GM19239 (cell line): ENCODE measurements around the gene MGRN1.

Source experiments
- DNase-seq: peaks from one replicate; pipeline ENCODE4 v3.0.0; 2011; ENCODE audit warnings: low spot score; ENCODE audit not compliant: insufficient read length
- FAIRE-seq: peaks from 2 replicates; lab custom pipeline; 2011; peaks lifted over from hg19 to GRCh38; lab: Jason Lieb, UNC

The MGRN1 gene

GRCh38 chr16:4667203-4667963 lies 42.8 kb downstream of the MGRN1 start:
- DNase-seq (no peak), FAIRE-seq (no peak)

DNA sequence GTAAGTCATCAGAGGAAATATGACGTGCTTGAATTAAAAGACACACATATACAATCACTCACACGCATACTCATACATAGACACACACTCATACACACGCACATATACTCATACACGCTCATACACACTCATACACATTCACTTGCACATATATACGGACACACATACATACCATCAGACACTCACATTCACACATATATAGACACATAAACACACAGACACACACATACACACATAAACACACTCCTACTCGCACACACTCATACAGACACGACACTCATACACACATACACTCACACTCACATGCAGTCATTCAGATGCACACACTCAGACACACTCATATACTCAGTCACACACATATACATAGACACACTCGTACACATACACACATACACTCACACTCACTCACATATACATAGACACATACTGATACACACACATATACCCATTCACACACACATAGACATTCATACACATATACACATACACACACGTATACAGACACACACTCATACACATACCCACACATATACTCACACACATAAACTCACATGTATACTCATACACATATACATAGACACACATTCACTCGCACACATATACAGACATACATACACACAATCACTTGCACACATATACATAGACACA lies 43.8 kb downstream of the MGRN1 start:
- FAIRE-seq (no peak), DNase-seq (no peak)

GRCh38 chr16:4673387-4674046 lies 48.9 kb downstream of the MGRN1 start:
- FAIRE-seq, result no peak

DNA sequence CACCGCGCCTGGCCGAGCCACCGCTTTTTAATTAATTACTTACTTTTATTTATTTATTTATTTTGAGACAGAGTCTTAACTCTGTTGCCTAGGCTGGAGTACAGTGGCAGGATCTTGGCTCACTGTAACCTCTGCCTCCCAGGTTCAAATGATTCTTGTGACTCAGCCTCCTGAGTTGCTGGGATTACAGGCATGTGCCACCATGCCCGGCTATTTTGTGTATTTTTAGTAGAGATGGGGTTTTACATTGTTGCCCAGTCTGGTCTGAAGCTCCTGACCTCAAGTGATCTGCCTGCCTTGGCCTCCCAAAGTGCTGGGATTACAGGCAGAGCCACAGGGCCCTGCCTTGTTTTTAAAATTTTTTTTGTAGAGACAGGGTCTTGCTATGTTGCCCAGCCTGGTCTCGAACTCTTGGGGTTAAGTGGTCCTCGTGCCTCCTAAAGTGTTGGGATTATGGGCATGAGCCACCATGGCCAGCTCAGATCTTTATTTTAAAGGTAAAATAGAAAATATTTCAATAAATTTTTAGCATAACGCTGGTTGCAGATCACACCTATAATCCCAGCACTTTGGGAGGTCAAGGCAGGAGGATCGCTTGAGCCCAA lies 50.4 kb downstream of the MGRN1 start:
- FAIRE-seq, result no peak
- no peak for DNase-seq

More at GRCh38 chr16:4673387-4674046, 48.9 kb downstream of the MGRN1 start:
- no peak for DNase-seq

DNA sequence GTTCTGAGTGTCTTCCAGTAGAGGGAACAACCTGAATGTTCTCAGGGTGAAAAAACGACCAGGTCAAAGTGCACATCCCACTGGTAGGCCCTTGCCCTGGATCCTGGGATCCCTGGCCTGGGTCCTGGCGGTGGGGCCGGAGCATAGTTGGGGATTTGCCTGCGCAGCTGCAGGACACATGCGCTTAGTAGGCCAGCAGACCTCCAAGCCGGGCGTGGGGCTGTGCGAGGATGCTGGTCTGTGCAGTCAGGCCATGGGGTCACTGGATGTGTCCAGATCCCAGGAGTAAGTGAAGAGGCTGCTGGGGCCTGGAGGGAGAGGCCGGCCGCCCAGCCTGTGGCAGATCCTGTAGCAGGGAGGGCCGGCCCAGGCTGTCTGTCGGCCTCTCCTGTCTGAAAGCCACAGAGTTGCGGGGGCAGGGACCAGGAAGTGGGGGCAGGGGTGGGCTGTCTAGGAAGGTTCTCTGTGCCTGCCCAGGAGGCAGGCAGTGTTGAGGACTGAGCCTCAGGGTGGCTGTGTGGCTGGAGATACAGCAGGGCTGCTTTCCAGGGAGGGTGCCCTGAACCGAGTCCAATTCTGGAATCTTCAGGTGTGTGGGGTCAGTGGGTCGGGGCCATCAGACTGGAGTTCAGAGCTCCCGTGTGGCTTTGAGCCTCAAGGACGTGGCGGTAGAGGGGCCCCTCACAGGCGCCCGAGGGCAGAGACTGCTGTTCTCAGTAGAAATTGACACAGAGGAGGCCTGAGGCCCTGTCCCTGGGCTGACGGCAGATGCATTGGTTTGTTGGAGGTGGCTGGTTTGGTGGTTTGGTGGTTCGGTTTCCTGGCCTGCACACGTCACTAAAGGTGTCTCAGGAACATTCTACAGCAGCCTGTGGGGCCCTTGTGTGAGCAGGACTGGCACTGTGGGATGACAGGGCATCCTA lies 51.5 kb downstream of the MGRN1 start:
- no peak for DNase-seq
- no peak for FAIRE-seq

GRCh38 chr16:4676831-4677230 lies 52.2 kb downstream of the MGRN1 start:
- DNase-seq (no peak), FAIRE-seq (no peak)

- DNase-seq, result no peak
- no peak for FAIRE-seq
These were observed 52.8 kb downstream of the MGRN1 start for GRCh38 chr16:4677390-4677789.

DNA sequence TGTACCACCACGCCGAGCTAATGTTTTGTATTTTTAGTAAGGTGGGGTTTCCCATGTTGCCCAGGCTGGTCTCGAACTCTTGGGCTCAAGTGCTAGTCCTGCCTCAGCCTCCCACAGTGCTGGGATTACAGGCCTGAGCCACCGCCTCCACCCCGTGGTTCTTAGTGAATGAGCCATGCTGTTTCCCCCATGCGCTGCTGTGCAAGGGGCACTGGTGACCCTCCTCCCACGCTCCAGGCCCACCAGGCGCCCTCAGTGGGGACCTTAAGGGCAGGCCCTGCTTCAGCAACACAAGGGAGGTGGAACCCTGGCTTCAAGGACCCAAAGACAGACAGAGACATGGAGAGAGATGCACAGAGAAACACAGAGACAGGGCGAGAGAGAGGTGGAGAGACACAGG lies 53.4 kb downstream of the MGRN1 start:
- FAIRE-seq (no peak), DNase-seq (no peak)

DNA sequence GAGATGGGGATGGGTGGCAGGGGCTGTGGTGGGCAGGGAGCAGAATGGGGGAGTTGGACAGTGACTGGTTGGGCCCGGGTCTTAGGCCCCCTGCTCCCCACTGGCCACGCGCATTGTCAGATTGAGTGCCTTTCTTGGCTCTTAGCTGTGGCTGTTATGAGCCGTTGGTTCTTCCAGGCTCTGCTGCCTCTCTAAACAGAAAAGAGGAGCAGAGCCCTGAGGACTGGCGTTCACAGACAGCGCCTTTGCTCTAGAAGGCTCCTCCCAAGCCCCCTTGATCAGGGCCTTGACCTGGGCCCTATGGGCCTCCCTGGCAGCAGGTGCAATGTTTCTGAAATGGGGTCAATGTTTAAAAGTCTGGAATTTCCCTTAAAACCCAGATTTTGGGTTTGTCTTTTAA lies 54.0 kb downstream of the MGRN1 start:
- DNase-seq (no peak), FAIRE-seq (no peak)

DNA sequence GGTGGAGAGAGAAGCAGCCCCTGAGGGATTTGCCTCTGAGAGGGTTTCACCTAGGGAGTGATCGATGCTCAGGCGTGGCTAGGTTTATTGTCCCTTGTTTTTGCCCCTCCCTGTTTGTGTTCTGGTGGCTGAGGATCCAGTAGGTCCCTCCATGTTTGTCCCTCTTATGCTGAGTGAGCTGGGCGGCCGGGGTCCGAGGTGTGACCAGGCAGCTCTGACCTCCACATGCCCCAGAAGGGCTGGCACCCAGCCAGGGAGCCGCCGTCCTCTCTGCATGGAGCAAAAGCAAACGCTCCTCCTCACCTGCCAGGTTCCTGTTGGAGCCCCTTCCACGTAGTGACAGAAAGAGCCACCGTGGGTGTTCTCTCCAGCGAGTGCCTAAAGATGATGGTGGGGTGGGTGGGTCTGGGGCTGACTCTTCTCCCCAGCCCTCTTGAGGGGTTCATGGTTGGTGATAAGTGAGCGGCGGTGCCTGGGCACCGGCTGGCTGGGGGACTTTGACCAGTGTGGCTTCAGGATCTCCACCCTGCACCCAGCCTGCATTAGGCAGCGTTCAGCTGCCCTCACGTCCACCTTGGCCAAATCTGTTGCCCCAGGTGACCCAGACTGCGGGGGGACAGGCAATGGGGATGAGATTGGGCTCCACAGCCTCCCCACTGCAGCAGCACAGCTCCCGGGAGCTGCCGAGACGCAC lies 54.7 kb downstream of the MGRN1 start:
- no peak for DNase-seq
- no peak for FAIRE-seq

GRCh38 chr16:4679850-4680636 lies 55.4 kb downstream of the MGRN1 start:
- no peak for DNase-seq
- no peak for FAIRE-seq

DNA sequence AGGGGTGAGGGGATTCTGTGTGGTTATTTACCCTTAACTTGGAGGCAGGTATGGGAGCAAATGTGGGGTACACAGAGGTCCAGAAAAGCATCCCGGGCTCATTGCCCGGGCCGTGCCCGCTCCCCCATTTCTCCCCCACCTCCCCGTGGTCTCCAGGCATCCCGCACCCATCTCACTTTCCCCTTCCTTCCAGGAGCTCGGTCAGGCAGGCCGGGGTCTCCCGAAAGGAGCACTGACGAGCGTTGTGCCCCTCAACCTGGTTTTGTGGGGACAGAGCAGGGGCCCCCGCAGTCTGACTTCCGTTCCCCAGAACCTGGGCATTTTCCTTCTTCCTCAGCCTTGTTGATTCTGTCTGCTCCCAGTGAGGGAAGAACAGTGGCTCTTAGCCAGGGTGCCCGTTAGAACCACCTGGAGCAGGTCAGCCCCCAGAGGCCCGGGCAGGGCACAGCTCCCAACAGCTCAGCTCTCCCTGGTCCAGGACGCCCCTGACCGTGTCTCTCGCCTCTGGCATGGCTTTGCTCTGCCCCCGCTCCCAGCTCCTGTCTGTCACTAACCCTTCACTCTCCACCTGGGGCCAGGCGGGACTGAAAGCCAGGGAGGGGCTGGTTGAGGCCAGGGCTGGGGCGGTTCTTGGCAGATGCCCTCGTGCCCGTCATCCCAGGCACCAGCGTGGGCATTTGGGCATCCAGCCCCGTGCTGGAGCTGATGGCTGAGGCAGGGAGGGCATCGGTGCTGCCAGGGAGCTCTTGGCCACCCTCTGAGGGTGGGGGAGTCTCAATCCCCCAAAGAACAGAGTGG lies 56.2 kb downstream of the MGRN1 start:
- DNase-seq (no peak), FAIRE-seq (no peak)

DNA sequence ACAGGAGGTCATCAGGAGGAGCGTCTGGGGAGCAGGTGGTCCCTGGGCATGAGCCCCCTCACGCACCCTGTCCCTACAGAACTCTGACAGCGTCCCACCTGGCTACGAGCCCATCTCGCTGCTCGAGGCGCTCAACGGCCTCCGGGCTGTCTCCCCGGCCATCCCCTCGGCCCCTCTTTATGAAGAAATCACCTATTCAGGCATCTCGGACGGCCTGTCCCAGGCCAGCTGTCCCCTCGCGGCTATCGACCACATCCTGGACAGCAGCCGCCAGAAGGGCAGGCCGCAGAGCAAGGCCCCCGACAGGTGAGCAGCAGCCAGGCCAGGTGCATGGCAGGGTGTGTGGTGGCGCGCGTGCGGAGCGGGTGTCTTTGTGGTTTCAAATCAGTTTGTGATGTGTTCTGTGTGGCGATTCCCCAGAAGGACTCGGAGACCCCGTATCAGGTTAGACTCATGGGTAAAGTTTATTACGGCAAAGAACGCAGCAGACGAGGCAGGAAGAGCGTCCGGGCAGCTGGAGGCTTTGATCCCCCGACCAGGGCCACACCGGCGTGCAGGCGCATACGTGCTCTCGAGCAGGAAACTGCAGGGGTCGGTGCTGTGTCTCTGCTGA lies 57.0 kb downstream of the MGRN1 start:
- no peak for FAIRE-seq
- no peak for DNase-seq

GRCh38 chr16:4682084-4682591 lies 57.5 kb downstream of the MGRN1 start:
- no peak for FAIRE-seq
- DNase-seq, result no peak

DNA sequence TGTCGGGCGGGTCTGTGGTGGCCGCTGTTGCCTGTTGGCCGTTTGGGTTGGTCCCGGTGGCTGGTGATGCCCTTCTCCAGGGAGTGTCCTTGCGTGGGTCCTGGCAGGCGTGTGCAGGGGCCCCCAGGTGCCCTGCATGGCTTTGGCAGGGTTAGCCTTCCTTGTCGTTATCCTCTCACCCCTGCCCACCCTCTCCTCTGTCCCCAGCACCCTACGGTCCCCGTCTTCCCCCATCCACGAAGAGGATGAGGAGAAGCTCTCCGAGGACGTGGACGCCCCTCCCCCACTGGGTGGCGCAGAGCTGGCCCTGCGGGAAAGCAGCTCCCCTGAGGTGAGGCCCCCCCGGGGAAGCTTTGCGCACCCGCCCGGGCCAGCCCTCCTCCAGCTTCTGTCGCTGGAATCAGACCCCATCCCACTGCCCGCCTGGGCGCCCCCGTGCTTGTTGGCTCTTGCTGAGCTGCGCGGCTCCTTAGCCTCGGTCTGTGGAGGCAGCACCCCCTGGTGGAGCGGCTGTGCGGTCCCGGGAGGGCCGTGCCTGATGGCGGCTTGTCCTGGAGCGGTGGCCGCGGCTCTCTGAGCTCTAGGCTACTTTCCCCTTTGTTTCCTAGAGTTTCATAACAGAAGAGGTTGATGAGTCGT lies 58.1 kb downstream of the MGRN1 start:
- no peak for DNase-seq
- FAIRE-seq, result no peak

GRCh38 chr16:4683255-4684057 lies 58.8 kb downstream of the MGRN1 start:
- DNase-seq (no peak), FAIRE-seq (no peak)
